Measurements from ENCODE around the gene CWC25. TPM values are rescaled to one million over a fixed set of nuclear protein-coding genes. Genes with fewer than 3 reads are reported as not detected.

CWC25 gene
- total and polyA plus RNA-seq, 2 of the 13 experiments (the other 11 are each of a cell fraction or from before 2014, with no cell fraction given): 15.6 to 22.7 TPM

GRCh38 chr17:38798614-38799500 is 26.3 kb downstream of the CWC25 start (continued):
- TF ChIP-seq ZNF704 (CRISPR knock-in tag; IDR thresholded peaks at IDR 0.05; ENCODE audit: borderline replicate concordance) (no peak; the same call in 1 of the 2 replicates), ZNF7 (CRISPR knock-in tag; IDR thresholded peaks at IDR 0.05) (no peak), SAP130 (CRISPR knock-in tag; IDR thresholded peaks at IDR 0.05; ENCODE audit: low read depth) (peak; percentile 83), MNT (IDR thresholded peaks at IDR 0.05) (no peak), MZF1 (CRISPR knock-in tag; IDR thresholded peaks at IDR 0.05; ENCODE audit: borderline replicate concordance) (no peak), ZHX1 (CRISPR knock-in tag; IDR thresholded peaks at IDR 0.05; ENCODE audit: low read depth) (peak; percentile 65; the same call in 1 of the 2 replicates), ZNF121 (CRISPR knock-in tag; IDR thresholded peaks at IDR 0.05) (no peak), TOE1 (CRISPR knock-in tag; IDR thresholded peaks at IDR 0.05) (no peak), ZNF276 (CRISPR knock-in tag; IDR thresholded peaks at IDR 0.05; ENCODE audit: low read depth) (no peak), AGO1 (IDR thresholded peaks at IDR 0.05; ENCODE audit: low read depth, low read length, poor library complexity, severe bottlenecking) (no peak), SRSF1 (optimal IDR thresholded peaks at IDR 0.05; ENCODE audit: low read depth, low read length) (no peak), DMAP1 (CRISPR knock-in tag; IDR thresholded peaks at IDR 0.05) (no peak; the same call in 1 of the 2 replicates), SIN3A (IDR thresholded peaks at IDR 0.05; ENCODE audit: borderline replicate concordance, low read depth, low read length) (no peak), ZMYM2 (CRISPR knock-in tag; IDR thresholded peaks at IDR 0.05) (no peak), TFDP2 (CRISPR knock-in tag; IDR thresholded peaks at IDR 0.05) (no peak), NBN (conservative IDR thresholded peaks at IDR 0.05) (no peak), ZNF563 (CRISPR knock-in tag; IDR thresholded peaks at IDR 0.05) (no peak), TBP (CRISPR knock-in tag; IDR thresholded peaks at IDR 0.05) (no peak), HCFC1 (IDR thresholded peaks at IDR 0.05; ENCODE audit: low read depth, low read length) (no peak), ZKSCAN8 (CRISPR knock-in tag; IDR thresholded peaks at IDR 0.05; ENCODE audit: borderline replicate concordance) (no peak), ZNF367 (CRISPR knock-in tag; IDR thresholded peaks at IDR 0.05; ENCODE audit: borderline replicate concordance) (no peak), CEBPB (IDR thresholded peaks at IDR 0.05; ENCODE audit: borderline replicate concordance, low read depth, low read length) (no peak)

Measured in HepG2 (cell line).